ENCODE data around the gene EDC4. TPM values are rescaled to one million over a fixed set of nuclear protein-coding genes. Genes with fewer than 3 reads are reported as not detected.
A peak's percentile ranks its signal among the peaks of the same experiment; 100 is the strongest.

Gene EDC4
- total and polyA plus RNA-seq, 2 experiments from 2014 or later: 39.6 to 98.5 TPM

- Histone ChIP-seq H3K4me2 (peak overlapping the region; percentile 89; the same call in 1 of the 2 replicates), H3K4me3 (no peak overlapping the region), H3K4me1 (ENCODE audit: insufficient read depth) (peaks cover 26% of the 10 kb centered on the region), H3K9me2 (ENCODE audit: insufficient read depth) (no peaks in the 10 kb centered on the region), H3F3A (replicated peaks; ENCODE audit: low read depth) (peaks cover 26% of the 10 kb centered on the region; the same call in 1 of the 2 replicates), H3K36me3 (ENCODE audit: insufficient read depth) (no peaks in the 10 kb centered on the region), H3K27me3 (ENCODE audit: insufficient read depth) (no peaks in the 10 kb centered on the region), H2AFZ (no peak overlapping the region; the same call in 1 of the 2 replicates), H3K27ac (ENCODE audit: low read depth) (peak overlapping the region; percentile 55; the same call in 1 of the 2 replicates), H3K79me2 (replicated peaks; ENCODE audit: insufficient read depth) (no peaks in the 10 kb centered on the region), H4K20me1 (replicated peaks; ENCODE audit: insufficient read depth) (no peaks in the 10 kb centered on the region; the same call in 1 of the 2 replicates)
- Mint-ChIP-seq H3K4me3 (peak overlapping the region; percentile 43), H3K36me3 (ENCODE audit: low read depth) (peaks cover 21% of the 10 kb centered on the region), H3K4me1 (peaks cover 22% of the 10 kb centered on the region), H3K27me3 (ENCODE audit: insufficient read depth, low read depth, poor library complexity) (peaks cover 9% of the 10 kb centered on the region), H3K27ac (peak overlapping the region; percentile 89), H3K9me3 (no peaks in the 10 kb centered on the region; the same call in 2 of the 3 replicates)
- TF ChIP-seq CREB1 (CRISPR knock-in tag; IDR thresholded peaks at IDR 0.05; ENCODE audit: low read depth) (no peak), EZH2 (IDR thresholded peaks at IDR 0.05; ENCODE audit: low read depth, unreplicated experiment) (no peak), ETS1 (IDR thresholded peaks at IDR 0.05) (no peak)
- DNase-seq (ENCODE audit: low spot score) (peak; percentile 51), ATAC-seq (peak; percentile 3)
Observed at GRCh38 chr16:67886387-67886786, 13.5 kb downstream of the EDC4 start.

- H3K4me1 Mint-ChIP-seq: peaks cover 26% of the 10 kb centered on the region
- TF ChIP-seq STAT1 (IDR thresholded peaks at IDR 0.05; ENCODE audit: unreplicated experiment): no peak
- TF ChIP-seq CTCF (conservative IDR thresholded peaks at IDR 0.05; ENCODE audit: low read depth in 2 of 2): no peak
- no peak for TF ChIP-seq ZNF462 (CRISPR knock-in tag; IDR thresholded peaks at IDR 0.05)
- no peak for TF ChIP-seq ZNF114 (CRISPR knock-in tag; IDR thresholded peaks at IDR 0.05)
- TF ChIP-seq REST (IDR thresholded peaks at IDR 0.05; ENCODE audit: unreplicated experiment): no peak
- no peak for TF ChIP-seq EZH2 (IDR thresholded peaks at IDR 0.05; ENCODE audit: low read depth, unreplicated experiment)
Observed at GRCh38 chr16:67888331-67888730, 15.5 kb downstream of the EDC4 start.

More at GRCh38 chr16:67888331-67888730, 15.5 kb downstream of the EDC4 start:
- peaks cover 33% of the 10 kb centered on the region for H3K4me1 ChIP-seq (ENCODE audit: insufficient read depth)
- DNase-seq (ENCODE audit: low spot score) (no peak), ATAC-seq (no peak)
- H3K79me2 ChIP-seq (replicated peaks; ENCODE audit: insufficient read depth): peaks cover under 1% of the 10 kb centered on the region; the same call in 1 of the 2 replicates
- H2AFZ ChIP-seq: no peak overlapping the region
- Mint-ChIP-seq H3K9me3 (no peaks in the 10 kb centered on the region), H3K27ac (no peak overlapping the region), H3K4me3 (no peak overlapping the region), H3K27me3 (ENCODE audit: insufficient read depth, low read depth, poor library complexity) (peaks cover 9% of the 10 kb centered on the region), H3K36me3 (ENCODE audit: low read depth) (peaks cover 8% of the 10 kb centered on the region)
- H3K36me3 ChIP-seq (ENCODE audit: insufficient read depth): no peaks in the 10 kb centered on the region
- H3K4me3 ChIP-seq: no peak overlapping the region
- H3K9me2 ChIP-seq (ENCODE audit: insufficient read depth): no peaks in the 10 kb centered on the region
- no peak overlapping the region for H3K27ac ChIP-seq (ENCODE audit: low read depth)
- no peak overlapping the region for H3K4me2 ChIP-seq
- no peaks in the 10 kb centered on the region; the same call in 1 of the 2 replicates for H4K20me1 ChIP-seq (replicated peaks; ENCODE audit: insufficient read depth)
- H3K27me3 ChIP-seq (ENCODE audit: insufficient read depth): no peaks in the 10 kb centered on the region
- peaks cover 23% of the 10 kb centered on the region; the same call in 1 of the 2 replicates for H3F3A ChIP-seq (replicated peaks; ENCODE audit: low read depth)

Data from GM23338 (cell line).